22Rv1 (cell line): Measurements from ENCODE around the gene MYL1.

ENCODE experiments used
- ZFX ChIP-seq: fragments of 450-650 bp; IDR thresholded peaks from 2 replicates; pipeline ENCODE4 v1.6.1; 2017; ENCODE audit warnings: antibody characterized with exemption, borderline replicate concordance
- TF ChIP-seq, protein P1 (sequence below): fragments of 450-650 bp; IDR thresholded peaks from 2 replicates; pipeline ENCODE4 v1.5.1; 2017; ENCODE audit warnings: mild to moderate bottlenecking

GRCh38 chr2:210356944-210357343, 42.0 kb upstream of the MYL1 start:
- TF ChIP-seq, protein P1, sequence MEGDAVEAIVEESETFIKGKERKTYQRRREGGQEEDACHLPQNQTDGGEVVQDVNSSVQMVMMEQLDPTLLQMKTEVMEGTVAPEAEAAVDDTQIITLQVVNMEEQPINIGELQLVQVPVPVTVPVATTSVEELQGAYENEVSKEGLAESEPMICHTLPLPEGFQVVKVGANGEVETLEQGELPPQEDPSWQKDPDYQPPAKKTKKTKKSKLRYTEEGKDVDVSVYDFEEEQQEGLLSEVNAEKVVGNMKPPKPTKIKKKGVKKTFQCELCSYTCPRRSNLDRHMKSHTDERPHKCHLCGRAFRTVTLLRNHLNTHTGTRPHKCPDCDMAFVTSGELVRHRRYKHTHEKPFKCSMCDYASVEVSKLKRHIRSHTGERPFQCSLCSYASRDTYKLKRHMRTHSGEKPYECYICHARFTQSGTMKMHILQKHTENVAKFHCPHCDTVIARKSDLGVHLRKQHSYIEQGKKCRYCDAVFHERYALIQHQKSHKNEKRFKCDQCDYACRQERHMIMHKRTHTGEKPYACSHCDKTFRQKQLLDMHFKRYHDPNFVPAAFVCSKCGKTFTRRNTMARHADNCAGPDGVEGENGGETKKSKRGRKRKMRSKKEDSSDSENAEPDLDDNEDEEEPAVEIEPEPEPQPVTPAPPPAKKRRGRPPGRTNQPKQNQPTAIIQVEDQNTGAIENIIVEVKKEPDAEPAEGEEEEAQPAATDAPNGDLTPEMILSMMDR, result no peak
- no peak for TF ChIP-seq ZFX
